Right lobe of liver (tissue), 6 donors: ENCODE measurements around the gene NEDD4L. TPM values are rescaled to one million over a fixed set of nuclear protein-coding genes. Genes with fewer than 3 reads are reported as not detected.

Source experiments
- ATAC-seq, 4 donors: fragments of 200-7000 bp; cut with Tn5 transposase; one replicate each; pipeline ENCODE4 v1.9.1; 2020; ENCODE audit warnings: mild to moderate bottlenecking in 4 of 4, moderate library complexity in 4 of 4
- DNase-seq, 3 donors: peaks; one replicate each; pipeline ENCODE4 v3.0.0-alpha.2; 2020
- H3K27ac ChIP-seq, 3 donors: fragments of 200-600 bp; one replicate each; pipeline ENCODE4 v1.8.0; 2022
- H3K27me3 ChIP-seq, 2 donors: fragments of 200-600 bp; one replicate each; pipeline ENCODE4 v1.8.0; 2022
- H3K36me3 ChIP-seq, 4 donors: fragments of 200-600 bp; sonication (generic) in 1 of 4; one replicate each; pipeline versions ENCODE4 v1.5.1 to v1.8.0; 2017 to 2022; ENCODE audit warnings: control low read depth in 1 of 4
- H3K4me1 ChIP-seq, 4 donors: fragments of 200-600 bp; sonication (generic) in 1 of 4; one replicate each; pipeline versions ENCODE4 v1.5.1 to v1.8.0; 2017 to 2022; ENCODE audit warnings: control low read depth in 1 of 4
- H3K4me3 ChIP-seq, 3 donors: fragments of 200-600 bp; one replicate each; pipeline ENCODE4 v1.8.0; 2022
- H3K9me3 ChIP-seq, 4 donors: fragments of 200-600 bp; sonication (generic) in 1 of 4; one replicate each; pipeline versions ENCODE4 v1.5.1 to v1.8.0; 2017 to 2022; ENCODE audit warnings: control low read depth in 1 of 4
- CTCF ChIP-seq, 4 donors: fragments of 200-600 bp in 3 of 4; fragments of 450-650 bp in 1 of 4; IDR thresholded peaks; one replicate each; pipeline versions ENCODE4 v1.5.1 to v1.8.0; 2016 to 2022; ENCODE audit warnings: antibody characterized with exemption in 4 of 4, mild to moderate bottlenecking in 2 of 4
- POLR2A ChIP-seq: fragments of 450-650 bp; IDR thresholded peaks from one replicate; pipeline ENCODE4 v1.6.1; 2017; ENCODE audit warnings: antibody characterized with exemption, mild to moderate bottlenecking
- WGBS: methylation state at CpG from one replicate; pipeline ENCODE4 v1.1.6; 2018; ENCODE audit warnings: low coverage, low lambda C conversion rate; ENCODE audit not compliant: insufficient coverage; ENCODE audit errors: missing lambda C conversion rate; 5-methylcytosine and 5-hydroxymethylcytosine counted together
- intact Hi-C, 2 donors: fragments of 100-400 bp; cut with DNase I; formaldehyde crosslinking; loops; one replicate each; pipeline versions ENCODE4 v1.11.2 to v1.14.1; 2022
- total RNA-seq, 6 experiments: library from RNA; depleted of rRNA in 2 of 6; stranded (reverse); fragments of >200 nt in 2 of 6; fragmentation: NEBNext Ultra II Directional in 3 of 6; extraction: Animal tissue kit (Norgen Biotek cat#: 25700) in 3 of 6; gene quantifications; one replicate each; pipeline versions ENCODE4 v1.1.0 to v1.2.4, GENCODE V29; 2016 to 2023
- donor health status: DM: no; HTN: yes; CAD: no.
- donor health status: DM: no; HTN: no; CAD: no.
- donor health status: DM: no; HTN: no; CAD: no.
- donor health status: DM: no; HTN: yes; CAD: no.
- donor health status: DM: no; HTN: yes; CAD: no.

NEDD4L gene
- total RNA-seq, 6 experiments from 2014 or later, result 21.5 to 41.0 (median 33.2) TPM

DNA sequence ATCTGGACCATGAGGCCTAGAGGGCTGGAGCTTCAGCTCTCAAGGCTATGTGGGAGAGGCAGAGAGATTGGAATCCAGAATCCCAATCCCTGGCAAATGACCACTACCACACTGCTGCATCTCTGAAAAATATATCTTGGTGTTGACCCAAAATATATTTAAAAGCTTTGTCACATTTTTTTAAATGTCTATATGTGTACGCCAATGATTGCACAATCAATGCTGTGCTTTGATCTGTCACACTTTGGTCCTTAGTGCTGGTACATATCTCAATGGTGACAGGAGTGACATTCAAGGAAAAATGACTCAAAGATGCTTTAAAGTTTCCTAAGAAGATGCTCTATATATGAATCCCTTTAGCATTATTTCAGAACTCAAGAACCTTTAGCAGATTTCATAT, 31.7 kb upstream of the NEDD4L start:
- 53% methylated on average over 1 of the region's 1 CpG for WGBS
- intact Hi-C loops, result no loop called here
- peaks cover 0 to 18% (median 3%) of the 10 kb centered on the region in 4 donors for H3K4me1 ChIP-seq
- no peak overlapping the region for H3K4me3 ChIP-seq
- DNase-seq (no peak), ATAC-seq (no peak)
- no peaks in the 10 kb centered on the region for H3K27me3 ChIP-seq
- TF ChIP-seq POLR2A (no peak), CTCF (IDR thresholded peaks at IDR 0.05) (no peak)
- H3K27ac ChIP-seq, result peak overlapping the region in 1 of 3 donors; percentile 1
- no peaks in the 10 kb centered on the region for H3K9me3 ChIP-seq
- H3K36me3 ChIP-seq, result no peaks in the 10 kb centered on the region

DNA sequence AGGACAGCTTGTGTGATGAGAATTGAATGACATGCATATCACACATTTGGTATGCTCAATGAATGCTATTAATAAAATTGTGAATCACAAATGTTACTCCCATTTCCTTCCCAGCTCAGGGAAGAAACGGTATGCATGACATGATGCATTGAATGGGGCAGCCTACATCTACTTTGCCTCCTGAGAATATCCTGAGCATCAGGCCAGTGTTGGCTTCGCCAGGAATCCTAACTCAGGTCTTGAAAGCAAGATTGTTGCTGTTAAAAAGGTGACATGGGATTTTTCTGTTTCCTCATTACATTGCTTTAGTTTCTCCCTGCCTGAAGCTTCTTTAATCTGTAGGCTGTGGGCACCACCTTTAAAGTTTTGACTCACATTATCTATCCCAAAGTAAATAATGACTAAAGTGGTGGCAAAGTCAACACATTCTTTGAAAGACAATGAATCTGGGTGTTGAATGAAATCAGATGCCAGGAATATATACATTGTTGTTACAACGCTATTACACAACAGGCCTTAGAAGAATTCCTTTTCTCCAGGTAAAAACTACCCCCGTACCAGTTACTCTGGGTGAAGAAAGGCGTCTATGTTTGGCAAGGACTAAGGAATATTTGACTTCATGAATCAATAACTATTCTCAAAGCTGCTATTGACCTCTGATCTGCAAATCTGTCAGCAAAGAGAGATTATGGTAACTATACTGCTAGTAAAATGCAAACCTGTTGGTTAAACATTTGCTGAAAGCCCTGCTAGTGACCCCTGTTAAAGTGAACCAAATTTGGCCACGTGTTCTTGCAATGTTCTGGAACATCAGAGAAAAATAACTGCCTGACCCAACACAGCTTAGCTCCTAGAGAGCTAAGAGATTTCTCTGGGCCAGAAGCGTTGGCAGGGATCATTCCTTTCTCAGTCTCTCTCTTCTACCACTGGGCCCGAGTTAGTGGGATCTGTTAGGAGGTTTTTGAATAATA, 30.5 kb upstream of the NEDD4L start:
- DNase-seq (peak in 1 of 3 donors; percentile 48), ATAC-seq (peak; percentile 88 to 95 (median 92))
- peak overlapping the region; percentile 52 to 63 (median 63) for H3K27ac ChIP-seq
- intact Hi-C loops, result no loop called here
- no peaks in the 10 kb centered on the region for H3K27me3 ChIP-seq
- H3K9me3 ChIP-seq, result no peaks in the 10 kb centered on the region
- no peaks in the 10 kb centered on the region for H3K36me3 ChIP-seq
- H3K4me1 ChIP-seq, result peaks cover 0 to 18% (median 3%) of the 10 kb centered on the region in 4 donors
- TF ChIP-seq CTCF (IDR thresholded peaks at IDR 0.05) (no peak), POLR2A (no peak)
- 22% methylated on average over 7 of the region's 8 CpGs for WGBS
- H3K4me3 ChIP-seq, result no peak overlapping the region

DNA sequence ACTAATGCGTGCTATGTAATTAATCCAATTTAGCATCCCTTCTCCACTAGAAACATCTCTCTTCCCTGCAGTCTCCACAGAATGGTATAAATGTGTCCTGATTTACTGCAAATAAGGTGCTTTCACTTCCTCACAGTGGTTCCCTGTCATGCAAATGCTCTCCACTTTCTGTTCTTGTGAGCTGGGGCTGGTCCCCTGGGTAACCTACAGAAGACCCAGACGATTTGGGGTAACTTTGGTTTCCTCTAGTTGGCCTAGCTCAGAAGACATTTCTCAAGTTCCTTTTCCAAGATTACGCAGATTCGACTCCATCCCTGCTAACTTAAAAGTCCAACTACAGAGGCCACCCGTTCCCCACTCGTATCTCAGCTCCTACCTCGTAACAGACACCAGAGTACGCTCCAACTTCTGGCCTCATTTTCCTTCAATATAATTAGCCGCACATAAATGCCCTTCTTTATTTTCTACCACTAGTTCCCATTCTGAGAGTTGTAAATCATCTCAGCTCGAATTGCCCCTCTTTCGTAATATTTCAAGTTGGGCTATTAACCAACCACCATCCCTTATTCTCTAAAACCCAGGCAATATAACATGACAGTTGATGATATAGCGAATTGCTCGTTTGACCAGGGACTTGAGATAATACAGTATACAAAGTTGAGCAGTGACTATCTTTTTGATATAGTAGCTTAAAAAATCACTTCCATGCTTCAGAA, 28.8 kb upstream of the NEDD4L start:
- Histone ChIP-seq H3K27me3 (no peaks in the 10 kb centered on the region), H3K4me3 (no peak overlapping the region), H3K36me3 (no peaks in the 10 kb centered on the region), H3K9me3 (no peaks in the 10 kb centered on the region), H3K4me1 (peaks cover 0 to 18% (median 3%) of the 10 kb centered on the region in 4 donors), H3K27ac (no peak overlapping the region)
- DNase-seq (no peak), ATAC-seq (peak; percentile 9 to 63 (median 26))
- no peak for TF ChIP-seq POLR2A
- no peak for TF ChIP-seq CTCF (IDR thresholded peaks at IDR 0.05)
- intact Hi-C loops, result no loop called here
- 74% methylated on average over 11 of the region's 13 CpGs for WGBS

DNA sequence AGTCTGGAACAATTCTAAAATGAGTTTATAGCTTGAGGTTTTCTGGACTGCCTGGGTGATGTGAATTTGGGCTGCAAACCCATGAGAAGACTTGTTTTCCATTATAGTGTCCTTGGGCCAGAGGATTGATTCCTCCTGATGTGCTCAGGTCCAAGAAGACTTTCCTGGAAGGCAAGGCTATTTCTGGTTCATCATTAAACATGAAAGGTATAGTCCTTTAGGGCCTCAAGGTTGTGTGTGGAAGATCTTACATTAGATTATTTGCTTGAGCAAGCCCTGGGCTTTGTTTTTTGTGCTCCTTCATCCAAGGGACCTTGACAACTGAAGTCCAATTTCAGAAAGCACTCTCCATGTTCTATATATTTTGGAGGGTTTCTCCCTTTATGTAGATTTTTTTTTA, 26.8 kb upstream of the NEDD4L start:
- TF ChIP-seq POLR2A (no peak), CTCF (IDR thresholded peaks at IDR 0.05) (no peak)
- H3K4me1 ChIP-seq, result peaks cover 0 to 18% (median 3%) of the 10 kb centered on the region in 4 donors

More for the DNA sequence above, 26.8 kb upstream of the NEDD4L start:
- no peaks in the 10 kb centered on the region for H3K36me3 ChIP-seq
- intact Hi-C loops, result no loop called here
- DNase-seq (no peak), ATAC-seq (no peak)
- no peaks in the 10 kb centered on the region for H3K27me3 ChIP-seq
- no peak overlapping the region for H3K27ac ChIP-seq
- H3K9me3 ChIP-seq, result no peaks in the 10 kb centered on the region
- no peak overlapping the region for H3K4me3 ChIP-seq
